Loucy (cell line): Measurements from ENCODE around the gene KLF2.

Experiments
- H2AFZ ChIP-seq: fragments of 200-600 bp; sonication (generic); 2 replicates; pipeline ENCODE4 v1.6.0; 2016; ENCODE audit warnings: antibody characterized with exemption, mild to moderate bottlenecking, low read length, moderate library complexity
- H3F3A ChIP-seq: fragments of 200-600 bp; 2 replicates; pipeline ENCODE4 v1.6.0; 2016; ENCODE audit warnings: antibody characterized with exemption, low read depth, mild to moderate bottlenecking
- H3K27me3 ChIP-seq: fragments of 200-600 bp; sonication (generic); 2 replicates; pipeline ENCODE4 v1.6.1; 2014; ENCODE audit warnings: low read length, mild to moderate bottlenecking; ENCODE audit not compliant: insufficient read depth, poor library complexity, severe bottlenecking
- H3K36me3 ChIP-seq: fragments of 200-600 bp; sonication (generic); 2 replicates; pipeline ENCODE4 v1.6.1; 2016; ENCODE audit warnings: low read length; ENCODE audit not compliant: insufficient read depth
- H3K4me1 ChIP-seq: fragments of 200-600 bp; sonication (generic); 2 replicates; pipeline ENCODE4 v1.5.1; 2014; ENCODE audit warnings: low read length, mild to moderate bottlenecking; ENCODE audit not compliant: insufficient read depth, poor library complexity, severe bottlenecking
- H3K4me2 ChIP-seq: fragments of 200-600 bp; sonication (generic); 2 replicates; pipeline ENCODE4 v1.6.0; 2014; ENCODE audit warnings: antibody characterized with exemption, low read length, low read depth, mild to moderate bottlenecking; ENCODE audit not compliant: poor library complexity, severe bottlenecking
- H3K4me3 ChIP-seq: fragments of 200-600 bp; sonication (generic); 2 replicates; pipeline ENCODE4 v1.5.1; 2014; ENCODE audit warnings: low read length, mild to moderate bottlenecking, mixed read lengths; ENCODE audit not compliant: poor library complexity, severe bottlenecking
- H3K79me2 ChIP-seq: fragments of 200-600 bp; sonication (generic); 2 replicates; pipeline ENCODE4 v1.6.1; 2014; ENCODE audit warnings: low read length; ENCODE audit not compliant: insufficient read depth
- H3K9ac ChIP-seq: fragments of 200-600 bp; sonication (generic); 2 replicates; pipeline ENCODE4 v1.6.0; 2014; ENCODE audit warnings: mild to moderate bottlenecking, low read depth, low read length, moderate library complexity; ENCODE audit not compliant: poor library complexity, severe bottlenecking
- H3K9me2 ChIP-seq: fragments of 200-600 bp; sonication (generic); replicated peaks from 2 replicates; pipeline ENCODE4 v1.6.1; 2016; ENCODE audit warnings: low read depth, low read length, mixed read lengths
- H3K9me3 ChIP-seq: fragments of 200-600 bp; sonication (generic); 2 replicates; pipeline ENCODE4 v1.6.1; 2014; ENCODE audit warnings: mild to moderate bottlenecking, antibody characterized with exemption, low read length, low read depth; ENCODE audit not compliant: insufficient read depth
- H4K20me1 ChIP-seq: fragments of 200-600 bp; sonication (generic); 2 replicates; pipeline ENCODE4 v1.6.0; 2014; ENCODE audit warnings: antibody characterized with exemption, low read length, mild to moderate bottlenecking; ENCODE audit not compliant: insufficient read depth, poor library complexity, severe bottlenecking
- CTCF ChIP-seq: fragments of 200-600 bp; sonication (generic); conservative IDR thresholded peaks from 2 replicates; pipeline ENCODE4 v1.5.1; 2014; ENCODE audit warnings: mild to moderate bottlenecking, antibody characterized with exemption, low read length
- EZH2phosphoT487 ChIP-seq: fragments of 200-600 bp; IDR thresholded peaks from 2 replicates; pipeline ENCODE4 v1.6.1; 2018; ENCODE audit warnings: antibody characterized with exemption, mild to moderate bottlenecking, moderate library complexity, borderline replicate concordance

KLF2 gene

GRCh38 chr19:16320987-16321386, 3.6 kb upstream of the KLF2 start:
- Histone ChIP-seq H3K79me2 (no peaks in the 10 kb centered on the region), H3K27me3 (peaks cover 5% of the 10 kb centered on the region)

GRCh38 chr19:16325161-16325527, 518 bp downstream of the KLF2 start:
- Histone ChIP-seq H2AFZ (no peak overlapping the region), H3K9ac (no peak overlapping the region), H3F3A (no peaks in the 10 kb centered on the region), H3K4me3 (no peak overlapping the region), H3K36me3 (no peaks in the 10 kb centered on the region), H3K9me2 (no peaks in the 10 kb centered on the region), H3K9me3 (no peaks in the 10 kb centered on the region), H3K27me3 (peaks cover 5% of the 10 kb centered on the region), H3K4me1 (peaks cover 17% of the 10 kb centered on the region), H4K20me1 (no peaks in the 10 kb centered on the region), H3K79me2 (no peaks in the 10 kb centered on the region), H3K4me2 (no peak overlapping the region)
- TF ChIP-seq CTCF, result no peak
- TF ChIP-seq EZH2phosphoT487, result no peak

More at GRCh38 chr19:16320987-16321386, 3.6 kb upstream of the KLF2 start:
- Histone ChIP-seq H3K9ac (no peak overlapping the region), H3K9me3 (no peaks in the 10 kb centered on the region), H3K4me3 (no peak overlapping the region), H3K9me2 (no peaks in the 10 kb centered on the region), H3K36me3 (no peaks in the 10 kb centered on the region), H2AFZ (no peak overlapping the region), H3K4me1 (peaks cover 8% of the 10 kb centered on the region), H3K4me2 (no peak overlapping the region), H3F3A (no peaks in the 10 kb centered on the region), H4K20me1 (no peaks in the 10 kb centered on the region)
- no peak for TF ChIP-seq EZH2phosphoT487
- TF ChIP-seq CTCF, result no peak

- Histone ChIP-seq H4K20me1 (no peaks in the 10 kb centered on the region), H3K9me2 (no peaks in the 10 kb centered on the region), H3K36me3 (no peaks in the 10 kb centered on the region), H3K4me3 (no peak overlapping the region), H2AFZ (no peak overlapping the region), H3K4me2 (no peak overlapping the region), H3K9ac (no peak overlapping the region), H3K9me3 (no peaks in the 10 kb centered on the region), H3K4me1 (peaks cover 19% of the 10 kb centered on the region), H3K27me3 (peaks cover 5% of the 10 kb centered on the region), H3K79me2 (no peaks in the 10 kb centered on the region), H3F3A (no peaks in the 10 kb centered on the region)
- TF ChIP-seq CTCF (no peak), EZH2phosphoT487 (no peak)
Measured at GRCh38 chr19:16325641-16326400, 1.2 kb downstream of the KLF2 start.
